ENCODE measurements around the gene CHTF18. TPM values are rescaled to one million over a fixed set of nuclear protein-coding genes. Genes with fewer than 3 reads are reported as not detected.

Gene CHTF18
- total RNA-seq, 1 donor = 13.8 TPM

GRCh38 chr16:781346-782010 lies 6.9 kb upstream of the CHTF18 start:
- H3K4me3 ChIP-seq (ENCODE audit: low read depth, low read length) = no peak overlapping the region
- no peak for DNase-seq (ENCODE audit: low read depth)
- TF ChIP-seq CTCF (IDR thresholded peaks at IDR 0.05; ENCODE audit: insufficient read depth, low read depth, low read length) = no peak

DNA sequence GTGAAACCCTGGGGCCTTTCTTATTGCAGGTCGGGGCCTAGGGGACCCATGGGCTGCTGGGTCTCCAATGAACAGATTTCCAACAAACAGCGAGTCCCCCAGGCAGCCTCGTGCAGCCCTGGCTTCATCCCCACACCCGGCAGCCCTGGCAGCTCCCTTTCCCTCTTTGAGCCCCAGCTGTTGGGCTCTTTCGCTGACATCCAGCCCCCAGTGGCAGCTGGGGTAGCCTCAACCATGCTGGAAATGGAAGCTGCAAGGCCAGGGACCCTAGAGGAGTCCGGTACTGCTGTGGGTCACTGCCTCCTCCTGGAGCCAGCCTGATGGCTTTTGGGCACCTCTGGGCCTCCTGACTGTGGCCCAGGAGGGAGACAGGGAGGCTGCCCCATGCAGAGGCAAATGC lies 6.2 kb upstream of the CHTF18 start:
- no peak for DNase-seq (ENCODE audit: low read depth)
- H3K4me3 ChIP-seq (ENCODE audit: low read depth, low read length) = no peak overlapping the region
- TF ChIP-seq CTCF (IDR thresholded peaks at IDR 0.05; ENCODE audit: insufficient read depth, low read depth, low read length) = no peak

DNA sequence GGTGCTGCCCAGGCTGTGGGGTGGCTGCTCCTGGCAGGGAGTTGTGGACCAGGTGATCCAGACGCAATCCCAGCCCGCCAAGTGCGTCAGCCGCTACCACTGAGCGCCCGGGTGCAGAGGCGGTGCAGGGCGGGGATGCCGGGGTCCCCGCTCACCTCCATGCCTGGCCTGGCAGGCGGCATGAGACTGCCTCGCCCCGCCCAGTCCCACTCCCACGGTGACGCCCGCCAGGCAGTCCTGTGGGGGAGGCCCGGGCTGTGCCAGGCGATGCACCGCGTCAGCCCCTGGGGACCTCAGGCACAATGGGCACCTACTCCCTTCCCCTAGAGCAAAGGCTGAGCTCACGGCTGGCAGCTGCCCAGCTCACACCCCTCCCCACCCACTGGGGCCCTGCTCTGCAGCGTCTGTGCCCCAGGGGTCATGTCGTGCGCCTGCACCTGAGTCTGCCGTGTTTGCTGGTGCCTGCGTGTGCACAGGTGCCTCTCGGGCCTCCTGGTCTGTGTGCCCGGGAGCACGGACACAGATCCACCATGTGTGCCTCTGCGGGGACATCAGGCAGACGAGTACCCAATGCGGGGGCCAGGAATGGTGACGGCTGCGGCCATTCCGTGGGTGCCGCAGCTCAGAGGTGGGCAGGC lies 5.5 kb upstream of the CHTF18 start:
- TF ChIP-seq CTCF (IDR thresholded peaks at IDR 0.05; ENCODE audit: insufficient read depth, low read depth, low read length) = no peak
- no peak overlapping the region for H3K4me3 ChIP-seq (ENCODE audit: low read depth, low read length)
- no peak for DNase-seq (ENCODE audit: low read depth)

DNA sequence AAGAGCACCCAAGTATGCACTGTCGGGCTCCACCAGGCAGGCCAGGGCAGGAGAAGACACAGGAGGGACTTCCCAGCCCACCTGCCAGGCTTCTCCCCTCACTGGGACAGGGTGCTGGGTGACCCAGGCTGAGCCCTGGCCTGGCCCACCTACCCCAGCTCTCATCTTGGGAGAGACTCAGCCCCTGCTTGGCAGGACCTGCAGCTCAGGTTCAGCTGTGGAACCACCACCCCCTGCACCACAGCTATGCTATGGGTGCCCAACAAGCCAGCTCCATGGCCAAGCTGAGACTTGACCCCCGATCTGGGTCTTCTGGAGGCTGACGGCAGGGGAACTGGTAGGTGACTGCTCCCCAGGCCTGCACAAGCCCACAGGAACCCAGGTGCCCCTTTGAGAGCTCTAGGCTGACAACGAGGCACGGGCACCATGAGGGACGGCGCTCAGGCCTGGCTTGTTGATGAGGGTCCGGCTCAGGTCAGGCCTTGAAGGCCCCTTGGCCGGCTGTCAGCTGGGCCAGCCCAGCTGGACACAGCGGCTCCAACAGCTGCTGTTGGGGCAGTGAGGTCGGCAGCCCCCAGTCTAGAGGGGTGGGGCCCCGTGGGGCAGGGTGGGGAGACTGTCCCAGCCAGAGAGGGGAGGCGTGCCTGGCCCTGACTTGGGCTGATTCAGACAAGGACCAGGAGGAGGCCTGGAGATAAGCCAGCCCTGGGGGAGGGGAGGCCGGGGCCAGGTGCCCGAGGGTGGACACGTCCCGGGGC lies 4.8 kb upstream of the CHTF18 start:
- TF ChIP-seq CTCF (IDR thresholded peaks at IDR 0.05; ENCODE audit: insufficient read depth, low read depth, low read length) = no peak
- no peak for DNase-seq (ENCODE audit: low read depth)
- H3K4me3 ChIP-seq (ENCODE audit: low read depth, low read length) = no peak overlapping the region

DNA sequence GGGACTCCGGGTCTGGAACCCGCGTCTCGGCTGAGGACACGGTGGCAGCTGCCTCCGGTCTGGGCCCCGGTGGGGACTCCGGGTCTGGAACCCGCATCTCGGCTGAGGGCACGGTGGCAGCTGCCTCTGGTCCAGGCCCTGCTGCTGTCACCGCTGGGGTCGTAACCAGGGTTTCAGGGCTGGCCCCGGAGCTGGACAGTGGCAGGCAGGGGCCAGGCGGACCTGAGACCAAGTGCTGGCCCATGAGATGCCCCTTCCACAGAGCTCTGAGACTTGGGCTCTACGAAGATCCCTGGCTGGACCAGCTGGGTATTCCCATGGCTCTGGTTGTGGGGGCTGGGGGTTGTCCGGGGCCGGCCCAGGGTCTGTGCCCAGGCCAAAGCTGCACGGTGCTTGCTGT lies 4.0 kb upstream of the CHTF18 start:
- no peak overlapping the region for H3K4me3 ChIP-seq (ENCODE audit: low read depth, low read length)
- no peak for TF ChIP-seq CTCF (IDR thresholded peaks at IDR 0.05; ENCODE audit: insufficient read depth, low read depth, low read length)
- DNase-seq (ENCODE audit: low read depth) = no peak

DNA sequence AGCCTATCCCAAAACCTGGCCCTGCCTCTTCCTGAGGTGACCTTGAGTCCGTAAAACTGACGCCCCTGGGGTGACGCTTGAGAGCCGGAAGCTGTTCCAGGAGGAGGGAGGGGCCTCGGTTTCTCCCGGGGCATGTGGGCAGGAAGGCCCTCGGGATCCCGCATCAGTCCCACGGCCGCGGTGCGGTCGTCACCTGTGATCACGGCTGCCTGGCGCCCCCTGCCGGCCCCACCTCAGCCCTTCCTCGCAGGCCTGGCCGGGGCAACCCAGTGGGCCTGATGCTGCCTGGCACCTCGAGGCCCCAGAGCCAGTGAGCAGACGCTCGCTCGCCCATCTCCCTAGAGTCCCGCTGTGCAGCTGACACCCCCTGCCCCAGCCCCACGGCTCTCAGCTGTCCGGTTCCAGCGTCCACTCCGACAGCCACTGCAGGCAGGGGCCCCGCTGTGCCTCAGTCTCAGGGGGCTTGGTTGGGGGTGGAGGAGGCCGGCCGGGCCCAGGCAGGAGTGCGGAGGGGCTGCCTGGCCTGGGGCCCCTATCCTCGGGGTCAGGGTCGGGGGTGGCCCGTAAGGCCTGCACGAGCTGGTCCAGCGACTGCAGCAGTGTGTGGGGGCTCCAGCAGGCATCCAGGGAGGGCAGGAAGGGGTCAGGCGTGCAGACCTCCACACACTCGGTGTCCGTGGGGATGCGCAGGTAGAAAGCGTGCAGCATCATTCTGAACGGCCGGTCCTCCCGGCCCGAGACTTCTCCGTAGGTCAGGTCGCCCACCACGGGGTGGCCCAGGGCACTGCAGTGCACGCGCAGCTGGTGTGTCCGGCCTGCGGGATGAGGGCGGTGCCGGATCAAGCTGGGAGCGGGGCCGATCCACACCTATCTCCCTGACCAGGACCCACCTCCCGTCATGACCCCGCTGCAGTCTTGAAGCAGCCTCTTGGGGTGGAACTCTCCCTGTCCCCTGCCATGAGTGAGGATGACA lies 2.6 kb upstream of the CHTF18 start:
- DNase-seq (ENCODE audit: low read depth) = peak; percentile 57
- peak; percentile 73 for TF ChIP-seq CTCF (IDR thresholded peaks at IDR 0.05; ENCODE audit: insufficient read depth, low read depth, low read length)

More for the DNA sequence above, 2.6 kb upstream of the CHTF18 start:
- no peak overlapping the region for H3K4me3 ChIP-seq (ENCODE audit: low read depth, low read length)

Data from fibroblast of villous mesenchyme (primary cell).